WI38 (cell line): Measurements from ENCODE around the gene SMAD4.
A peak's percentile ranks its signal among the peaks of the same experiment; 100 is the strongest.

Experiments used
- H3K4me3 ChIP-seq: 2 replicates; pipeline ENCODE4 v1.5.1; 2011; ENCODE audit warnings: low read depth, mild to moderate bottlenecking, control low read depth, low read length
- CTCF ChIP-seq: IDR thresholded peaks from 2 replicates; pipeline ENCODE4 v1.5.1; 2012; ENCODE audit warnings: low read depth, mild to moderate bottlenecking, control low read depth, low read length

Gene SMAD4

GRCh38 chr18:51029694-51030536, at the start of gene SMAD4:
Gene SMAD4, plus strand, starts transcription at chr18:51030213. Its CDS starts 16,834 bp downstream, at chr18:51047047.
- peak within 1 kb of the TSS; percentile 89 for H3K4me3 ChIP-seq
- no peak for TF ChIP-seq CTCF

- no peak overlapping the region for H3K4me3 ChIP-seq
- no peak for TF ChIP-seq CTCF
Measured at GRCh38 chr18:50981381-50981780, 48.6 kb upstream of the SMAD4 start.

GRCh38 chr18:50982086-50982801, 47.8 kb upstream of the SMAD4 start:
- TF ChIP-seq CTCF, result no peak

GRCh38 chr18:50982802-50983179, 47.2 kb upstream of the SMAD4 start:
- no peak overlapping the region for H3K4me3 ChIP-seq
- no peak for TF ChIP-seq CTCF

More at GRCh38 chr18:50982086-50982801, 47.8 kb upstream of the SMAD4 start:
- H3K4me3 ChIP-seq, result no peak overlapping the region

GRCh38 chr18:50986360-50987087, 43.5 kb upstream of the SMAD4 start:
- no peak overlapping the region for H3K4me3 ChIP-seq
- no peak for TF ChIP-seq CTCF

- no peak overlapping the region for H3K4me3 ChIP-seq
- TF ChIP-seq CTCF, result no peak
Measured at GRCh38 chr18:50987261-50987660, 42.8 kb upstream of the SMAD4 start.
